HepG2 (cell line): Measurements from ENCODE around the gene PDCD11. TPM values are rescaled to one million over a fixed set of nuclear protein-coding genes. Genes with fewer than 3 reads are reported as not detected.

Source experiments
- microRNA counts: library from miRNA; unstranded; fragments of <30 nt; microRNA quantifications from one replicate; lab custom pipeline; 2015
- microRNA-seq: library from miRNA; unstranded; fragments of <30 nt; microRNA quantifications from one replicate; pipeline ENCODE4, GENCODE V29; 2020
- polyA plus RNA-seq, 8 experiments: library from polyadenylated mRNA; depleted of rRNA in 3 of 8; stranded (reverse) in 7 of 8; unstranded in 1 of 8; fragments of >200 nt; fragmentation: Illumina TruSeq in 4 of 8; extraction: Trizol in 4 of 8; gene quantifications; 2 replicates each; pipeline versions ENCODE4 v1.2.1 to v1.2.3, GENCODE V29; 2011 to 2016; ENCODE audit warnings: low read depth in 4 of 8, missing spikeins in 1 of 8, mixed read lengths in 1 of 8; ENCODE audit not compliant: insufficient read depth in 1 of 8
- total RNA-seq, 5 experiments: library from RNA; depleted of rRNA; stranded (reverse); fragments of >200 nt; fragmentation: Illumina TruSeq; extraction: Trizol; gene quantifications; 2 replicates each; pipeline ENCODE4 v1.2.3, GENCODE V29; 2016; ENCODE audit warnings: low read depth in 1 of 5

PDCD11 gene
- total and polyA plus RNA-seq, 2 of the 13 experiments (the other 11 are each of a cell fraction or from before 2014, with no cell fraction given): 12.8 to 52.8 TPM

MicroRNAs within 50 kb of the gene (microRNA counts, 767-probe panel; counts per million panel counts)
- microRNA hsa-miR-1307-3p (lab: Ali Mortazavi, UCI): not detected

Small RNA genes lying within 50 kb of the gene (microRNA-seq; reads per million reads assigned to microRNA genes)
- 2,173 reads per million, percentile 94 among the genes with 10 or more reads in this experiment for gene MIR1307

Other genes starting within 250 kb of the PDCD11 start
- gene NT5C2, start 203.4 kb upstream of the PDCD11 start, total RNA-seq (2016; rRNA removed; fragmentation: Illumina TruSeq; extraction: Trizol): 40.6 and 51.5 TPM in 2 replicates
- 53.3 and 55.2 TPM in 2 replicates for gene NT5C2, start 203.4 kb upstream of the PDCD11 start, polyA plus RNA-seq (2011; rRNA removed)
- 0.04 and 0.10 TPM in 2 replicates for gene RPEL1, start 150.7 kb upstream of the PDCD11 start, total RNA-seq (2016; rRNA removed; fragmentation: Illumina TruSeq; extraction: Trizol)
- 0.07 and 0.10 TPM in 2 replicates for gene RPEL1, start 150.7 kb upstream of the PDCD11 start, polyA plus RNA-seq (2011; rRNA removed)
- 0.04 TPM in 1 of 2 replicates, not detected in the other for gene INA, start 119.5 kb upstream of the PDCD11 start, total RNA-seq (2016; rRNA removed; fragmentation: Illumina TruSeq; extraction: Trizol)
- 0.05 and 0.13 TPM in 2 replicates for gene INA, start 119.5 kb upstream of the PDCD11 start, polyA plus RNA-seq (2011; rRNA removed)
- gene PCGF6, start 45.5 kb upstream of the PDCD11 start, total RNA-seq (2016; rRNA removed; fragmentation: Illumina TruSeq; extraction: Trizol): 19.4 and 24.7 TPM in 2 replicates
- gene PCGF6, start 45.5 kb upstream of the PDCD11 start, polyA plus RNA-seq (2011; rRNA removed): 4.5 and 5.2 TPM in 2 replicates
- 8.7 and 13.6 TPM in 2 replicates for gene TAF5, start 28.6 kb upstream of the PDCD11 start, total RNA-seq (2016; rRNA removed; fragmentation: Illumina TruSeq; extraction: Trizol)
- gene TAF5, start 28.6 kb upstream of the PDCD11 start, polyA plus RNA-seq (2011; rRNA removed): 2.6 and 3.8 TPM in 2 replicates
- gene ATP5MK, start 151 bp upstream of the PDCD11 start, total RNA-seq (2016; rRNA removed; fragmentation: Illumina TruSeq; extraction: Trizol): 517 and 673 TPM in 2 replicates
- 276 and 312 TPM in 2 replicates for gene ATP5MK, start 151 bp upstream of the PDCD11 start, polyA plus RNA-seq (2011; rRNA removed)
- not detected in 2 replicates for gene CALHM2, start 55.7 kb downstream of the PDCD11 start, total RNA-seq (2016; rRNA removed; fragmentation: Illumina TruSeq; extraction: Trizol)
- gene CALHM2, start 55.7 kb downstream of the PDCD11 start, polyA plus RNA-seq (2011; rRNA removed): 0.15 TPM in 1 of 2 replicates, not detected in the other
- 0.04 TPM in 1 of 2 replicates, not detected in the other for gene CALHM1, start 62.3 kb downstream of the PDCD11 start, total RNA-seq (2016; rRNA removed; fragmentation: Illumina TruSeq; extraction: Trizol)
- not detected in 2 replicates for gene CALHM1, start 62.3 kb downstream of the PDCD11 start, polyA plus RNA-seq (2011; rRNA removed)
- not detected in 2 replicates for gene CALHM3, start 82.6 kb downstream of the PDCD11 start, total RNA-seq (2016; rRNA removed; fragmentation: Illumina TruSeq; extraction: Trizol)
- not detected in 2 replicates for gene CALHM3, start 82.6 kb downstream of the PDCD11 start, polyA plus RNA-seq (2011; rRNA removed)
- not detected in 2 replicates for gene NEURL1, start 97.1 kb downstream of the PDCD11 start, total RNA-seq (2016; rRNA removed; fragmentation: Illumina TruSeq; extraction: Trizol)
- 0.01 TPM in 1 of 2 replicates, not detected in the other for gene NEURL1, start 97.1 kb downstream of the PDCD11 start, polyA plus RNA-seq (2011; rRNA removed)